Skeletal muscle satellite cell (primary cell): ENCODE data around the gene NFIB.

Experiments
- H3K27me3 ChIP-seq: 2 replicates; pipeline ENCODE4 v1.7.0; 2013; ENCODE audit warnings: low read length; ENCODE audit not compliant: control insufficient read depth, insufficient read depth
- H3K36me3 ChIP-seq: 2 replicates; pipeline ENCODE4 v1.7.0; 2013; ENCODE audit warnings: mild to moderate bottlenecking, control low read depth, low read length; ENCODE audit not compliant: insufficient read depth
- H3K4me1 ChIP-seq: 2 replicates; pipeline ENCODE4 v1.7.0; 2013; ENCODE audit warnings: low read length; ENCODE audit not compliant: control insufficient read depth, insufficient read depth
- H3K4me2 ChIP-seq: 2 replicates; pipeline ENCODE4 v1.7.0; 2013; ENCODE audit warnings: mild to moderate bottlenecking, low read length
- H3K4me3 ChIP-seq: 2 replicates; pipeline ENCODE4 v1.7.0; 2013; ENCODE audit warnings: low read length
- H3K9ac ChIP-seq: 2 replicates; pipeline ENCODE4 v1.7.0; 2013; ENCODE audit warnings: mild to moderate bottlenecking, low read depth, low read length, moderate library complexity
- H3K9me3 ChIP-seq: replicated peaks from 2 replicates; pipeline ENCODE4 v1.7.0; 2013; ENCODE audit warnings: mild to moderate bottlenecking, control low read depth, low read length

The NFIB gene

GRCh38 chr9:14043483-14043882, 270.5 kb downstream of the NFIB start:
- H3K36me3 ChIP-seq, result no peaks in the 10 kb centered on the region
- no peak overlapping the region for H3K9ac ChIP-seq
- H3K4me2 ChIP-seq, result no peak overlapping the region
- no peaks in the 10 kb centered on the region for H3K9me3 ChIP-seq
- H3K4me1 ChIP-seq, result no peaks in the 10 kb centered on the region
- H3K4me3 ChIP-seq, result no peak overlapping the region
- H3K27me3 ChIP-seq, result no peaks in the 10 kb centered on the region

DNA sequence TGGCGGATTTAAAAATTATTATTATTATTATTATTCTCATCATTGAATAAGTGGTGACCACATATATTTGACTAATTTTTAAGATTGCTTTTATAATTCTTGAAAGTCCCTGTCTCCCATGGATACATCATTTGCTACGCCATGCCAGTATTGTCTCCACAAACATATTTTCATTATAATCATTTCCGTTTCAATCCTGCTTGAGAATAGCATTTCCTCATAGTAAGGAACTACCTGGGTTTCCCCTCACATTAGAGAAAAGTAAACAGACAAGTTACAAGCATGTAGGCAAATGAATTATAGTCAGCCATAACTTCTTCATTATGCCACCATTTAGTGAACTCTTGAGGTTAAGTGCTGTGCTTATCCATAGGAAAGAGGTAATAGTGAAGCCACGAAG, 276.6 kb downstream of the NFIB start:
- no peaks in the 10 kb centered on the region for H3K36me3 ChIP-seq
- H3K4me1 ChIP-seq, result no peaks in the 10 kb centered on the region
- no peak overlapping the region for H3K4me2 ChIP-seq
- no peak overlapping the region for H3K9ac ChIP-seq
- no peaks in the 10 kb centered on the region for H3K9me3 ChIP-seq
- no peaks in the 10 kb centered on the region for H3K27me3 ChIP-seq
- no peak overlapping the region for H3K4me3 ChIP-seq

GRCh38 chr9:14033067-14033466, 280.9 kb downstream of the NFIB start:
- H3K9ac ChIP-seq, result no peak overlapping the region
- no peaks in the 10 kb centered on the region for H3K27me3 ChIP-seq
- no peaks in the 10 kb centered on the region for H3K9me3 ChIP-seq
- H3K4me1 ChIP-seq, result peaks cover 26% of the 10 kb centered on the region
- no peaks in the 10 kb centered on the region for H3K36me3 ChIP-seq
- no peak overlapping the region for H3K4me3 ChIP-seq
- H3K4me2 ChIP-seq, result no peak overlapping the region
